HepG2 (cell line): Measurements from ENCODE around the gene RPS8. TPM values are rescaled to one million over a fixed set of nuclear protein-coding genes. Genes with fewer than 3 reads are reported as not detected.

Experiments
- HIC2 ChIP-seq: sonication (generic); formaldehyde crosslinking; IDR thresholded peaks from 2 replicates; pipeline ENCODE4 v1.9.0; 2022; ENCODE audit warnings: low read depth, missing genetic modification reagents
- HOMEZ ChIP-seq: IDR thresholded peaks from 2 replicates; pipeline ENCODE4 v1.6.1; 2016; ENCODE audit warnings: low read depth
- IRF1 ChIP-seq: sonication (generic); formaldehyde crosslinking; IDR thresholded peaks from 2 replicates; pipeline ENCODE4 v1.4.0; 2020; ENCODE audit warnings: low read depth, mild to moderate bottlenecking, missing genetic modification reagents
- JUNB ChIP-seq: sonication (generic); formaldehyde crosslinking; IDR thresholded peaks from 2 replicates; pipeline ENCODE4 v1.8.0; 2022; ENCODE audit warnings: missing genetic modification reagents, mild to moderate bottlenecking, borderline replicate concordance
- MLLT10 ChIP-seq: sonication (generic); formaldehyde crosslinking; IDR thresholded peaks from 2 replicates; pipeline ENCODE4 v1.4.0; 2020; ENCODE audit warnings: missing genetic modification reagents
- MXD4 ChIP-seq: IDR thresholded peaks from 2 replicates; pipeline ENCODE4 v1.6.1; 2016; ENCODE audit warnings: mild to moderate bottlenecking, missing biosample characterization, missing genetic modification reagents
- NFRKB ChIP-seq: fragments of 450-650 bp; IDR thresholded peaks from 2 replicates; pipeline ENCODE4 v1.6.1; 2017
- NR1H2 ChIP-seq: sonication (generic); formaldehyde crosslinking; IDR thresholded peaks from 2 replicates; pipeline ENCODE4 v1.8.1; 2022; ENCODE audit warnings: low read depth, missing genetic modification reagents, borderline replicate concordance
- NR3C1 ChIP-seq: sonication (generic); formaldehyde crosslinking; IDR thresholded peaks from 2 replicates; pipeline ENCODE4 v1.4.0; 2020; ENCODE audit warnings: missing genetic modification reagents
- RBM39 ChIP-seq: fragments of 200-400 bp; formaldehyde crosslinking; IDR thresholded peaks from one replicate; pipeline ENCODE4 v1.6.1; 2018; ENCODE audit warnings: antibody characterized with exemption, mild to moderate bottlenecking, low read depth, low read length; ENCODE audit not compliant: poor library complexity, severe bottlenecking
- RXRA ChIP-seq: sonication (generic); formaldehyde crosslinking; IDR thresholded peaks from 2 replicates; pipeline ENCODE4 v1.5.1; 2020; ENCODE audit warnings: missing genetic modification reagents
- SMYD3 ChIP-seq: sonication (generic); formaldehyde crosslinking; IDR thresholded peaks from 2 replicates; pipeline ENCODE4 v1.8.1; 2023; ENCODE audit warnings: mild to moderate bottlenecking, missing genetic modification reagents
- THAP11 ChIP-seq: IDR thresholded peaks from 2 replicates; pipeline ENCODE4 v1.6.1; 2016; ENCODE audit warnings: missing biosample characterization, missing genetic modification reagents
- YEATS4 ChIP-seq: sonication (generic); formaldehyde crosslinking; IDR thresholded peaks from 2 replicates; pipeline ENCODE4 v1.4.0; 2020; ENCODE audit warnings: missing genetic modification reagents, borderline replicate concordance
- ZFP36L2 ChIP-seq: sonication (generic); formaldehyde crosslinking; IDR thresholded peaks from 2 replicates; pipeline ENCODE4 v1.4.0; 2020; ENCODE audit warnings: missing genetic modification reagents
- ZNF10 ChIP-seq: sonication (generic); formaldehyde crosslinking; IDR thresholded peaks from 2 replicates; pipeline ENCODE4 v1.4.0; 2020; ENCODE audit warnings: mild to moderate bottlenecking, low read depth, missing genetic modification reagents, borderline replicate concordance
- ZNF143 ChIP-seq: sonication (generic); formaldehyde crosslinking; IDR thresholded peaks from 2 replicates; pipeline ENCODE4 v1.4.0; 2020; ENCODE audit warnings: missing genetic modification reagents
- ZNF567 ChIP-seq: sonication (generic); formaldehyde crosslinking; IDR thresholded peaks from 2 replicates; pipeline ENCODE4 v1.8.1; 2023; ENCODE audit warnings: mild to moderate bottlenecking, missing genetic modification reagents, borderline replicate concordance
- ZNF572 ChIP-seq: sonication (generic); formaldehyde crosslinking; IDR thresholded peaks from 2 replicates; pipeline ENCODE4 v1.5.1; 2020; ENCODE audit warnings: mild to moderate bottlenecking, missing genetic modification reagents
- ZNF597 ChIP-seq: sonication (generic); formaldehyde crosslinking; IDR thresholded peaks from 2 replicates; pipeline ENCODE4 v1.5.0; 2020; ENCODE audit warnings: missing genetic modification reagents
- ZNF678 ChIP-seq: sonication (generic); formaldehyde crosslinking; IDR thresholded peaks from 2 replicates; pipeline ENCODE4 v1.4.0; 2020; ENCODE audit warnings: mild to moderate bottlenecking, missing genetic modification reagents
- ZSCAN5A ChIP-seq: sonication (generic); formaldehyde crosslinking; IDR thresholded peaks from 2 replicates; pipeline ENCODE4 v1.8.0; 2022; ENCODE audit warnings: mild to moderate bottlenecking, missing genetic modification reagents, borderline replicate concordance
- polyA plus RNA-seq, 8 experiments: library from polyadenylated mRNA; depleted of rRNA in 3 of 8; stranded (reverse) in 7 of 8; unstranded in 1 of 8; fragments of >200 nt; fragmentation: Illumina TruSeq in 4 of 8; extraction: Trizol in 4 of 8; gene quantifications; 2 replicates each; pipeline versions ENCODE4 v1.2.1 to v1.2.3, GENCODE V29; 2011 to 2016; ENCODE audit warnings: low read depth in 4 of 8, missing spikeins in 1 of 8, mixed read lengths in 1 of 8; ENCODE audit not compliant: insufficient read depth in 1 of 8
- total RNA-seq, 5 experiments: library from RNA; depleted of rRNA; stranded (reverse); fragments of >200 nt; fragmentation: Illumina TruSeq; extraction: Trizol; gene quantifications; 2 replicates each; pipeline ENCODE4 v1.2.3, GENCODE V29; 2016; ENCODE audit warnings: low read depth in 1 of 5

Gene RPS8
- total and polyA plus RNA-seq, 2 of the 13 experiments (the other 11 are each of a cell fraction or from before 2014, with no cell fraction given) = 2,628 to 2,822 TPM

GRCh38 chr1:44826375-44827196 lies 51.2 kb downstream of the RPS8 start (continued):
- TF ChIP-seq THAP11 = peak; percentile 8; the same call in 1 of the 2 replicates
- no peak for TF ChIP-seq ZNF10
- no peak for TF ChIP-seq ZNF597 (CRISPR knock-in tag)
- TF ChIP-seq NR1H2 (CRISPR knock-in tag) = no peak
- peak; percentile 77 for TF ChIP-seq YEATS4
- TF ChIP-seq ZNF572 = no peak
- no peak for TF ChIP-seq ZFP36L2
- TF ChIP-seq ZNF567 = peak; percentile 98
- no peak for TF ChIP-seq RBM39
- TF ChIP-seq HIC2 (CRISPR knock-in tag) = peak; percentile 83
- TF ChIP-seq ZNF143 (CRISPR knock-in tag) = peak; percentile 54; the same call in 1 of the 2 replicates
- TF ChIP-seq SMYD3 (CRISPR knock-in tag) = no peak
- TF ChIP-seq RXRA (CRISPR knock-in tag) = peak; percentile 59
- TF ChIP-seq ZNF678 (CRISPR knock-in tag) = no peak; the same call in 1 of the 2 replicates
- TF ChIP-seq NFRKB = no peak
- TF ChIP-seq IRF1 (CRISPR knock-in tag) = no peak
- no peak for TF ChIP-seq ZSCAN5A (CRISPR knock-in tag)
- no peak for TF ChIP-seq NR3C1 (CRISPR knock-in tag)
- no peak for TF ChIP-seq HOMEZ (CRISPR knock-in tag)
- no peak for TF ChIP-seq MXD4 (CRISPR knock-in tag)
- no peak for TF ChIP-seq JUNB
- no peak for TF ChIP-seq MLLT10 (CRISPR knock-in tag)
